OCI-LY3 (cell line): ENCODE results near the gene MYL5.

Experiments
- H2AFZ ChIP-seq: fragments of 200-600, 300-600 bp; shearing (Covaris generic); 2 replicates; pipeline ENCODE4 v1.6.0; 2014; ENCODE audit warnings: antibody characterized with exemption, low read depth, low read length
- H3K27ac ChIP-seq: fragments of 200-600, 300-600 bp; sonication (generic); 2 replicates; pipeline ENCODE4 v1.5.1; 2014; ENCODE audit warnings: mild to moderate bottlenecking, low read length, moderate library complexity, mixed read lengths
- H3K27me3 ChIP-seq: fragments of 200-600, 300-600 bp; sonication (generic); 2 replicates; pipeline ENCODE4 v1.6.1; 2014; ENCODE audit warnings: low read depth, low read length, mixed read lengths
- H3K36me3 ChIP-seq: fragments of 200-600, 300-600 bp; sonication (generic); replicated peaks from 2 replicates; pipeline ENCODE3; 2014; ENCODE audit warnings: low read depth, low read length, mixed read lengths
- H3K4me1 ChIP-seq: fragments of 300-600, 200-600 bp; sonication (generic); 2 replicates; pipeline ENCODE4 v1.6.1; 2014; ENCODE audit warnings: low read length, mixed read lengths
- H3K4me2 ChIP-seq: fragments of 200-600, 300-600 bp; sonication (generic); 2 replicates; pipeline ENCODE4 v1.6.1; 2014; ENCODE audit warnings: low read length, mixed read lengths
- H3K4me3 ChIP-seq: fragments of 300-600, 200-600 bp; sonication (generic); 2 replicates; pipeline ENCODE4 v1.5.1; 2014; ENCODE audit warnings: antibody characterized with exemption, mild to moderate bottlenecking, low read length, moderate library complexity
- H3K79me2 ChIP-seq: fragments of 300-600, 200-600 bp; shearing (Covaris generic); 2 replicates; pipeline ENCODE4 v1.6.1; 2014; ENCODE audit warnings: mild to moderate bottlenecking, low read length, mixed read lengths
- H3K9ac ChIP-seq: fragments of 300-600, 200-600 bp; shearing (Covaris generic); 2 replicates; pipeline ENCODE4 v1.6.0; 2014; ENCODE audit warnings: mild to moderate bottlenecking, low read length, moderate library complexity
- H3K9me3 ChIP-seq: fragments of 200-600, 300-600 bp; shearing (Covaris generic); 2 replicates; pipeline ENCODE4 v1.6.1; 2014; ENCODE audit warnings: low read length, mixed read lengths; ENCODE audit not compliant: insufficient read depth
- H4K20me1 ChIP-seq: fragments of 200-600, 300-600 bp; sonication (generic); 2 replicates; pipeline ENCODE4 v1.6.1; 2016; ENCODE audit warnings: low read length, mixed read lengths; ENCODE audit not compliant: insufficient read depth
- CTCF ChIP-seq: fragments of 200-600, 300-600 bp; sonication (generic); IDR thresholded peaks from 2 replicates; pipeline ENCODE4 v1.5.1; 2014; ENCODE audit warnings: antibody characterized with exemption, low read length, low read depth
- EZH2phosphoT487 ChIP-seq: fragments of 200-600 bp; shearing (Covaris generic); IDR thresholded peaks from 2 replicates; pipeline ENCODE4 v1.6.1; 2018; ENCODE audit warnings: antibody characterized with exemption, mixed run types, low read depth

The MYL5 gene

GRCh38 chr4:626201-627091 is 47.9 kb upstream of the MYL5 start:
- no peaks in the 10 kb centered on the region for H3K79me2 ChIP-seq
- H3K27ac ChIP-seq: no peak overlapping the region
- H3K4me2 ChIP-seq: no peak overlapping the region
- H3K4me3 ChIP-seq: no peak overlapping the region
- H3K4me1 ChIP-seq: no peaks in the 10 kb centered on the region
- H2AFZ ChIP-seq: no peak overlapping the region
- H3K9me3 ChIP-seq: no peaks in the 10 kb centered on the region
- TF ChIP-seq EZH2phosphoT487 (no peak), CTCF (no peak)
- H3K27me3 ChIP-seq: no peaks in the 10 kb centered on the region
- H3K9ac ChIP-seq: no peak overlapping the region
- H4K20me1 ChIP-seq: no peaks in the 10 kb centered on the region
- H3K36me3 ChIP-seq: no peaks in the 10 kb centered on the region

- no peaks in the 10 kb centered on the region for H3K9me3 ChIP-seq
- no peaks in the 10 kb centered on the region for H4K20me1 ChIP-seq
- H3K4me2 ChIP-seq: no peak overlapping the region
- H3K9ac ChIP-seq: no peak overlapping the region
- H3K27ac ChIP-seq: no peak overlapping the region
- H3K79me2 ChIP-seq: no peaks in the 10 kb centered on the region
- H3K4me1 ChIP-seq: no peaks in the 10 kb centered on the region
- H3K36me3 ChIP-seq: no peaks in the 10 kb centered on the region
- no peak overlapping the region for H3K4me3 ChIP-seq
- H3K27me3 ChIP-seq: no peaks in the 10 kb centered on the region
- no peak overlapping the region for H2AFZ ChIP-seq
- TF ChIP-seq CTCF: no peak
- TF ChIP-seq EZH2phosphoT487: no peak
These were observed 46.8 kb upstream of the MYL5 start for GRCh38 chr4:627347-628125.

- no peak for TF ChIP-seq EZH2phosphoT487
- no peak overlapping the region for H2AFZ ChIP-seq
- no peaks in the 10 kb centered on the region for H3K79me2 ChIP-seq
- no peaks in the 10 kb centered on the region for H3K4me1 ChIP-seq
- H3K27ac ChIP-seq: no peak overlapping the region
- no peak overlapping the region for H3K4me2 ChIP-seq
- no peak overlapping the region for H3K4me3 ChIP-seq
- no peaks in the 10 kb centered on the region for H4K20me1 ChIP-seq
- H3K9ac ChIP-seq: no peak overlapping the region
- no peaks in the 10 kb centered on the region for H3K36me3 ChIP-seq
- H3K9me3 ChIP-seq: no peaks in the 10 kb centered on the region
- no peaks in the 10 kb centered on the region for H3K27me3 ChIP-seq
These were observed 46.0 kb upstream of the MYL5 start for GRCh38 chr4:628311-628741.

GRCh38 chr4:628821-629635 is 45.3 kb upstream of the MYL5 start:
- Histone ChIP-seq H4K20me1 (no peaks in the 10 kb centered on the region), H3K4me1 (no peaks in the 10 kb centered on the region), H3K79me2 (no peaks in the 10 kb centered on the region), H3K27ac (no peak overlapping the region), H2AFZ (no peak overlapping the region), H3K27me3 (no peaks in the 10 kb centered on the region), H3K9me3 (no peaks in the 10 kb centered on the region), H3K4me2 (no peak overlapping the region), H3K36me3 (no peaks in the 10 kb centered on the region), H3K4me3 (no peak overlapping the region), H3K9ac (no peak overlapping the region)
- no peak for TF ChIP-seq CTCF
- TF ChIP-seq EZH2phosphoT487: no peak
